CD4-positive, alpha-beta T cell treated with Interleukin-4 for 1 hour (primary cell): ENCODE measurements around the gene TANGO6.
"Not testable (repeated sequence)": the region's sequence is repeated elsewhere in the genome, so short reads cannot be mapped to it uniquely, and the experiment has no call there.

ENCODE experiments used
- DNase-seq, 2 donors: peaks; one replicate each; pipeline ENCODE4 v3.0.0-alpha.2; 2020 to 2022

TANGO6 gene

GRCh38 chr16:69123910-69124309, 280.6 kb downstream of the TANGO6 start:
- DNase-seq, result peak; percentile 68 to 77

GRCh38 chr16:69124406-69124805, 281.1 kb downstream of the TANGO6 start:
- DNase-seq, result not testable (repeated sequence)

GRCh38 chr16:69124961-69125360, 281.6 kb downstream of the TANGO6 start:
- DNase-seq, result not testable (repeated sequence)

- no peak for DNase-seq
Observed at GRCh38 chr16:69126221-69126620, 282.9 kb downstream of the TANGO6 start.

- DNase-seq, result not testable (repeated sequence)
Observed at GRCh38 chr16:69126801-69127200, 283.5 kb downstream of the TANGO6 start.

GRCh38 chr16:69127966-69128510, 284.7 kb downstream of the TANGO6 start:
- DNase-seq, result no peak

GRCh38 chr16:69130461-69130860, 287.1 kb downstream of the TANGO6 start:
- no peak for DNase-seq

GRCh38 chr16:69131167-69131838, 288.0 kb downstream of the TANGO6 start:
- DNase-seq, result peak; percentile 15 to 34

GRCh38 chr16:69131839-69132423, 288.6 kb downstream of the TANGO6 start:
- DNase-seq, result peak; percentile 65 to 77

- peak; percentile 83 to 85 for DNase-seq
Observed at GRCh38 chr16:69132424-69133252, 289.3 kb downstream of the TANGO6 start, which contains the start of the genes CHTF8 and UTP4. Gene CHTF8 (minus strand): TSS chr16:69132588. CDS start chr16:69121458, 11,130 bp downstream. Gene UTP4 (plus strand): TSS chr16:69132649. CDS start chr16:69133460, 811 bp downstream.

GRCh38 chr16:69133373-69133954, 290.1 kb downstream of the TANGO6 start:
- DNase-seq, result peak in 1 of 2 donors; percentile 24
